ENCODE data around the gene FLT1.

FLT1 gene

DNA sequence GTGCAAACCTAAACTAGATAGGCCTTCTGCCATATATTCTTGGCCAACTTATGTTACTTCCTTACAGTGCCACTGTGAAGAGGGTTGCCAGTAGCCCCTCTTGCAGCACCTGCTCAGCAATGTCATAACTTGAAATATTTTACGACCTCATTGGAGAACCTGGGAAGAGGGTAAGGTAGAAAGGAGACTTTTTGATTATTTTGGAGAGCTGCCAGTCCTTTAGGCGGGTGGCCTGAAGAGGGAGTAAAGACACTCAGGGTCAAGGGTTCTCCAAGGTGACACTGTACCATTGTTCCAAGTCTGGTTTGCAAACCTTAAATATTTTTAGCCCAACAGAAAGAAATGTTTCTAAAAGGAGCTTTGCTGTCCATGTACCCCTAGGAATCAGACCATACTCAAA lies 118.3 kb downstream of the FLT1 start:
- no peak for DNase-seq

DNA sequence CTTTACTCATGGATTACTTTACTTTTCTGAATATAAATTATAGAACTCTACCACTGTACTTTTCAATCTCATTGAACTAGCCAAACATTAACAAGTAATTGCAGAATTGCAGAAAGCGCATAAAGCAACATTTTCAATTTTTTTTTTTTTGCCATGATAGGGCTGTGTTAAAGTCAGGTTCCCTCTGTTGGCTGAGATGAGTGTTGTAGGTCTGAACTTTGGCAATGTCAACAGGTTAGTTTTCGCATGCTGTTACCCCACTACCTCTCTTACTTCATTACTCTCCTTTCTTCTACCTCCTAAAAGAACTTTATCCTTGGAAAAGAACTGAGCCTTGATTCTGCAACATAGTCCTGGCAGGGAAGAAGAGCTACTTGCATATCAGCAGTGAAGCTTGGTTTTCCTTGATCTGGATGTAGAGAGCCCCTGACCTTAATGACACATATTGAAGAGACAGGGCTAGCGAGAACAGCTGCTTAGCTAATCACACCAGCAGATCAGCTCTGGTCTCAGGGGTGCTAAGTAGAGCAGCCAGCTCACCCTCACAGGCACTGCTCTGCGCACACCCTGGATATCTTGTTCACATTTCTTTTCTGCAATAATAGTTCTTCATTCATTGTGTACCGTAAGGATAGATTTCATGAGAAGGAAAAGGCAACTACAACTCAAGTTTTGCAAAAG lies 119.5 kb downstream of the FLT1 start:
- DNase-seq, result no peak

GRCh38 chr13:28373810-28374209 lies 121.1 kb downstream of the FLT1 start:
- no peak for DNase-seq

DNA sequence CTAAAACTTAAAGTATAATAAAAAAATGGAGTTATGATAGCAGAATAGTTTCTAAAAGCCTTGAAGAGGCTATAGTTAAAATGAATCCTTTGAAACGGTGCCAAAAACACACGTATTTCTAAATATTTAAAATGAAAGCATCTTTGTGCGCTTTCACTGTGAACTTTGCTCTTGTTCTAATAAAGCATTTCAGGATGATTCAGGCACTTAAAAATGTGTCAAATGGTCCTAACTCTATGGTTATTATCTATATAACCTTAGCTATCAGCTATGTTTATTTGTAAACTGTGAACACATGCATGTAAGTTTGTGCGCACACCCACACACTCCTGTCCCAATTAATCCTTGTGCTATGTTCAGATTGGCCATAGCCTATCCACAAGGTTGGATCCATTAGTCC lies 124.5 kb downstream of the FLT1 start:
- DNase-seq, result no peak

DNA sequence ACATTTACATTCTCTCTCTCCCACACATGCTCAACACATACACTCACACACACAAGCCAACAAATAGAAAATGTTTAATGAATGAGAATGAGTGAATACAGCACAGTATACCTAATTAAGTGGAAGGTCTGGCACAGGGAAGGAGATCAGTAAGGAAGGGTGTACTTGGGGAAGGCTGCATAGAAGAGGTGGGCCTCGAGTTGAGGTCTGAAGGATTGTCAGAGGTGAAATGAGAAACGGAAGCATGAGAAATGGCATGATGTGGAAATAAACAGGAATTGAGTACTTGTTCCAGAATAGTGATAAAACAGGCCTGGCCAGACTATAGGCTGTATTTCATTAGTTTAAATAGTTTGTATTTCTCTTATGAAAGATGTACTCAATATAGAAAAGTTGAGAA lies 136.2 kb downstream of the FLT1 start:
- no peak for DNase-seq

- no peak for DNase-seq
Measured at GRCh38 chr13:28357911-28358433, 137.0 kb downstream of the FLT1 start.

DNA sequence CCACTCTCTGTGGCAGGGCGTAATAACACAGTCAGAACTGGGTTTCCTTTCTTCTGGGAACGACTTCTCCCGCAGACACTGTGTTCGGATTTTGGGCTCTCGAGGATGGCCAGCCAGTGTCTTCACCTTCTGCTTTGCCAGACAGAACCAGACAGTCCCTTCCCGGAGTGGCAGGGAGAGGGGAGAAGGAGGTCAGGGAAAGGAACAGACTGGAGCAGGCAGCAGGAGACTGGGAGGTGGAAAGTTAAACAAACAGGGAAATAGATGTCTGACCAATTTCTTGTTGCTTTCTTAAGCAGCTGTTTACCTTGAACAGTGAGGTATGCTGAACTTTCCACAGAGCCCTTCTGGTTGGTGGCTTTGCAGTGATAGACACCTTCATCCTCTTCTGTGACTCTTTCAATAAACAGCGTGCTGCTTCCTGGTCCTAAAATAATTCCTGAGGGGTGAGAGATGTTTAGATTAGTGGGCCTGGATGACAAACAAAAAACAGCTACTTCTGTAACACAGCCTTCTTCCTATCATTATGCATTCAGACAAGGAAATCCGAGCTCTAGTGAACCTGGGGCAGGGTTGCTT lies 137.6 kb downstream of the FLT1 start:
- no peak for DNase-seq

- no peak for DNase-seq
Measured at GRCh38 chr13:28356561-28357021, 138.3 kb downstream of the FLT1 start.

GRCh38 chr13:28355822-28356371 lies 139.0 kb downstream of the FLT1 start:
- no peak for DNase-seq

DNA sequence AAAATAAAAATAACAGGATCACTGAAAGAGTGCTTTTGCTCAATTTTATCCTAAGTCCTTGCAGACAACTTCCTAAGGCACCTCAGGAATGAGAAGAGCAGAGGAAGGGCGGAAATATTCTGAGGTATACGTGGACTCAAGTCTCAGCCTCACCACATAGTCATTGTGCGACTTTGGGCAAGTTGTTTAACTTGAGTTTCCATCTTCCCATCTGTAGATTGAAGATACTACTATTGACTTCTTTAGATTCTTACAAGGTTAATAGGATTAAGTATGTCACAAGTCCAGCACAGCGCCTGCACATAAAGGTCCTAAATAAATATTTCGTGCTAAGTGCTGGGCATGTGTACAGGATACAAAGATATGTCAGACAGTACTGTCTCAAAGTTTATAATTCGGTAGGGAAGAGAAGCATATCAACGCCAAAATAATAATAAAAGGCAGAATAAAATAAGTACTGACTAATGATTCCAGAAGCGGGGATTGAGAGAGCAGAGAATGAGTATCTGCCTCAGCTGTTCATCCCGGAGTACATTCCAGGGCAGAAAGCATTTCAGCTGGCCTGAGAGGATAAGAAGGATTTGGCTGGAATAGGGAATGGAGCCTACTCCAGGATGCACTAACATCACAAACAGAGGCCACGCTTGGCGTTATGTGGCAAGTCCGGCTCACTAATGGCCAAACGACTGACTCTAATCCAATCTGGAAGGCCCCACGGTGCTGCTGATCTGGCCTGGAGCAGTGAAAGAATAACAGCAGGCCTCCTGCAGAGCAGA lies 139.7 kb downstream of the FLT1 start:
- no peak for DNase-seq

DNA sequence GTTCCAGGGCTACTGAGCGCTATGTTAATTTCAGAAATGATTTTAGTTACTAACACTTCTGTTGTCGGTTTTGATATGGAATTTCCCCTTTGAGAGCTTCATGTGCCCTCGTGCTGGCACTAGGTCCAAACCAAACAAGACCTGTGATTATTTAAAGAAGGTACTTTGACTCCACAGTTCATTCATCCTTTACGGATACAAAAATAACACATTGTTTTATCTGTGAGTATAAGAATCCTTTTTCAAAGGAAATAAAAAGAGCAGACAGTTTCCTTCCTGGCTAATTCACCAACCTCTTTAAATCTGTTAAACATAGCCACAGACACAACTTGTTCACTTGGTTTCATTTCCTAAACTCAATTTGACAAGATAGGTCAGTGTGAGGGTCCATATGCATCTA lies 141.2 kb downstream of the FLT1 start:
- DNase-seq, result no peak

- no peak for DNase-seq
Measured at GRCh38 chr13:28349907-28350654, 144.8 kb downstream of the FLT1 start.

DNA sequence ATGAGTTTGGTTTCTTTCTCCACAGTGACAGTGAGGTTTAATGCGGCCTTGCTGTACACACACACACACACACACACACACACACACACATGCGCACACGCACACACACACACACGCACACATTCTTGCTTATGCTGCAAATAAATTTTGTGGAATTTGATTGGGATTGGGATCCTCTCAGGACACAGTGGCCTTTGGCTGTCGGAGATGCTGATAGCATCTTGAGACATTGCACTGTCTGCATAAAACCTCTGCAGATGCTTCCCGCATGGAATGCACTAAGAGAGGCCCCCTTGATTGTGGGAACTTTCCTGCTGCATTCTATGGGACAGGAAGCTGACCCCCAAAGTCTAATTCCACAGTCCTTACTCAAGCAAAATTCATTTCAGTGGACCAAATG lies 145.6 kb downstream of the FLT1 start:
- no peak for DNase-seq

GRCh38 chr13:28347456-28348371 lies 147.2 kb downstream of the FLT1 start:
- no peak for DNase-seq

GRCh38 chr13:28346154-28346553 lies 148.8 kb downstream of the FLT1 start:
- no peak for DNase-seq

DNA sequence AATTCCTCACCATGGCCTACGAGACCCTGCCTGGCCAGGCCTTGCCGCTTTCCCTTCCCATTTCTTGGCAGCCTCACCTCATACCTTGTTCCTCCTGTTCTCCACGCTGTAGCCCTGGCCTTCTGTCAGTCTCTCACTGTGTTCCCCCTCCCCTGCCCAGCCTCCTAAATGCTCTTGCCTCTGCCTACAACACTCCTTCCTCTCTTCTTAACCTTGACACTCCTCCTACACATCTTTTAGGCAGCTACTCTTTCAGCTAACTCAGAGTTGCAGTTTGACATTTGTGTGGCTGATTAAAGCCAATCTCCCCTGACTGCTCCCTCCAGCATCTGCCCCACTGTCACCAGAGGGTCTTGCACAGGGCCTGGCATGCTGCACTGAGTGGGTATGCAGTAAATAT lies 150.8 kb downstream of the FLT1 start:
- no peak for DNase-seq

- DNase-seq, result no peak
Measured at GRCh38 chr13:28342251-28342650, 152.7 kb downstream of the FLT1 start.

DNA sequence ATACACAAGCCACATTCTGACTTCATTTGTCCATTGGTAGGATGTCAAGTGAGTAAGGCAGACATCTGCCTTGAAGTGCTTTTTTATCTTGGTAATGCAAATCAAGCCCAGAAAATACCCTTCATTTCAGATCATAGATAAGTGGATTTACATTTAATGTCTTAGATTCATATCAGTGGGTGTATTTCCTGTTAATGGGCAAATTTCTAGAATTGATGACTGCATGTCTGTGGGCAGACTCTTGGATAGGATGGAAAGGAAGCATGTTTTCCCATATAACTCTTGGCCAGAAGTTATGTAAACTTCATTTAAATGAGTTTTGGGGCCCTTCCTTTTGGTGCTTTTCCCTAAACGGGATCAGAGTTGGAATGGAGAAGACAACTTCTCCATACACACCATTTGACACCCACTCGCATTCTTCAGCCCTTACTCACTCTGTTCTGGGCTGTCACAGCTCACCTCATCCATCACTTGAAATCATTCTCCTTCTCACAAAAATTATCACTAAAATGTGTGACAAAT lies 154.6 kb downstream of the FLT1 start:
- DNase-seq, result no peak

DNA sequence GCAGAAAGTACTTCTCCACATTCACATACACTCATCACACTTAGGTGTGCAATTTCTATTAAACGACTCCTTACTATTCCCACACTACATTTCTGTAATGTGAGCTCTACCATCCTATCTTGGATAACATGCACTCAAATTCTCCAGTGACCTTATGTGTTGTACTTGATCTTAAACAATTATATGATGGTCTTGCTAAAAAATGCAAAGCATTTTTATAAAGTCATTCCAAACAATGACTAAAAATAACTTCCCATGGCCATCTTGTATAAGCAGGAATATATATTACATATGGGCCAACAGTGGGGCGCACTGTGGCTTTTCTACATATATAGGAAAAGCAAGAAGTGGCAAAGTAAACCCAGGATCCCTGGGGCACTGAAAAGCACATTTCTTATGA lies 155.5 kb downstream of the FLT1 start:
- DNase-seq, result no peak

DNA sequence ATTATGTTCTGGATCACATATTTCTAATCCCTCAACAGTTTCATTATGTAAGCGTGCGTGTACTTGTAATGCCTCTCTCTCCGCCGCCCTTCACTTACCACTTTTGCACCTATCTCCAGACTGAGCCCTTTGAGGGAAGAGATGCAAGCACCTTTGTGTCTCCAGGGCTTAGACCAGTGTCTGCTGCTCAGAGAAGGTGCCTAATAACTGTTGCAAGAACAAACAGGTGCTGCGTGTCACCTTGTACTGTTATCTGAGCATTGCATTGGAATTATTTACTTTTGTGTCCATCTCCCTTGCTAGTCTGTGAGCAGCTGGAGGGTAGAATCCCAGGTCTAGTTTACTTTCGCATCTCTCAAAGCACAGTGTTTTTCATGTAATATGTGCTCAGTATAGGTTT lies 156.2 kb downstream of the FLT1 start:
- no peak for DNase-seq

DNA sequence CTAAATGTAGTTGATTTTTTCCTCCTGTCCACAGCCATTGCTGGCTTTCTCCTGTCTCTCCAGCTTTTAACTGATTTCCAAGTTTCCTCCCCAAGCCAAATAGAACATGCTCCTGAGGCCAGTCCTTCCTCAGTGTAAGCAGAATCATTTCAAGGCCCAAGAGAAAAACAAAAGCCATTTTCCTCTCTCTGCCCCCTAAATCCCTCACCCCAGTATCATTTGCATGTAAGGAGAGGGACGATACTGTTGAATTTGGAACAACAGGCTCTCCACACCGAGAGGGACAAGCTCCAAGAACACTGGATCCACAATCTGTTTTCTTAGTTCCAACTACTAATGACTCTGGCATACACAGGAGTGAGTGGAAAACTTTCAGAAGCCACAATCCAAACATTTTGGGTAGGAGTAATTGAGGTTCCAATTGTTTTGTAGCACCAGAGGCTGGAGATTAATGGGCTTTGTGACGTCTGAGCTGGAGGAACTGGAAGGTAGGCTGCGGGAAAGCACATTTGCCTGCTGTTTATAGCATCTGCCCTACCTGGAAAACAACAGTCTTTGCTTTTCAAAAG lies 156.8 kb downstream of the FLT1 start:
- DNase-seq, result peak; percentile 48

All from right hindlimb (tissue), 1 donor.